HS-27A (cell line): ENCODE results near the gene NEMP2.

Experiments
- DNase-seq: peaks from one replicate; pipeline ENCODE4 v3.0.0-alpha.2; 2012; ENCODE audit warnings: low read depth, missing footprints

The NEMP2 gene

GRCh38 chr2:190457256-190457655 is 77.3 kb downstream of the NEMP2 start:
- no peak for DNase-seq

- no peak for DNase-seq
Measured at GRCh38 chr2:190456833-190457232, 77.7 kb downstream of the NEMP2 start.

GRCh38 chr2:190455358-190456095 is 79.0 kb downstream of the NEMP2 start:
- DNase-seq, result no peak

GRCh38 chr2:190454795-190455194 is 79.7 kb downstream of the NEMP2 start:
- DNase-seq, result no peak
